Ectodermal cell (in vitro differentiated cells): ENCODE measurements around the gene CEBPZ.
"Not testable (repeated sequence)": the region's sequence is repeated elsewhere in the genome, so short reads cannot be mapped to it uniquely, and the experiment has no call there.

Experiments
- H3K27ac ChIP-seq: 2 replicates; pipeline ENCODE4 v1.7.0; 2013; ENCODE audit warnings: mild to moderate bottlenecking, low read depth, low read length; ENCODE audit not compliant: insufficient read depth, poor library complexity, severe bottlenecking
- H3K27me3 ChIP-seq: 2 replicates; pipeline ENCODE4 v1.7.0; 2013; ENCODE audit warnings: mild to moderate bottlenecking, low read length; ENCODE audit not compliant: insufficient read depth, control insufficient read depth, poor library complexity, severe bottlenecking
- H3K36me3 ChIP-seq: one replicate; pipeline ENCODE4 v1.7.0; 2013; ENCODE audit warnings: low read length; ENCODE audit not compliant: control insufficient read depth, insufficient read depth
- H3K4me1 ChIP-seq: one replicate; pipeline ENCODE4 v1.7.0; 2013; ENCODE audit warnings: low read length; ENCODE audit not compliant: control insufficient read depth, insufficient read depth
- H3K4me3 ChIP-seq: 2 replicates; pipeline ENCODE4 v1.7.0; 2013; ENCODE audit warnings: low read depth, low read length, control low read depth; ENCODE audit not compliant: insufficient read depth
- H3K9me3 ChIP-seq: 2 replicates; pipeline ENCODE4 v1.7.0; 2013; ENCODE audit warnings: mild to moderate bottlenecking, low read length, moderate library complexity; ENCODE audit not compliant: control insufficient read depth
- WGBS, 2 experiments: methylation state at CpG; one replicate each; pipeline ENCODE4 v1.1.7; 2013; ENCODE audit warnings: missing lambda C conversion rate in 2 of 2; 5-methylcytosine and 5-hydroxymethylcytosine counted together

The CEBPZ gene

DNA sequence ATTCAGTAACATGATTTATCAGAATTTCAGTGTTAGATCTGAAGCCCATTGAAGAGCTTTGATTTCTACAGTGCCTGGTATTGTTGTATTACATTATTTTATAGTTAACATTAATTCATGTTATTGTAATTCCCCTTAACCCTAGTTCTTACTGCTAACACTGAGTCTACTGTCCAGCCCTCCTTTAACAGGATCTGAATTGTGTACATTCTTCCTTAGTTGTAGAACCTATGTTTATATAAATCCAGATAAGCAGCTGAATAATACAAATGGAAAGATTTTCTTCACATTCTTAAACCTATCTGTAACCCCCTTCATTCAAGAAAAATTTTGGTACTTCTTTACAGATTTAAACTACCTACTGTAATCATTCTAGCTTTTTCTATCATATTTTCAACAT, 14.8 kb upstream of the CEBPZ start:
- H3K4me3 ChIP-seq: no peak overlapping the region
- H3K9me3 ChIP-seq: no peaks in the 10 kb centered on the region
- H3K27me3 ChIP-seq: no peaks in the 10 kb centered on the region
- no peak overlapping the region for H3K27ac ChIP-seq
- H3K4me1 ChIP-seq: no peaks in the 10 kb centered on the region
- peaks cover 20% of the 10 kb centered on the region for H3K36me3 ChIP-seq

DNA sequence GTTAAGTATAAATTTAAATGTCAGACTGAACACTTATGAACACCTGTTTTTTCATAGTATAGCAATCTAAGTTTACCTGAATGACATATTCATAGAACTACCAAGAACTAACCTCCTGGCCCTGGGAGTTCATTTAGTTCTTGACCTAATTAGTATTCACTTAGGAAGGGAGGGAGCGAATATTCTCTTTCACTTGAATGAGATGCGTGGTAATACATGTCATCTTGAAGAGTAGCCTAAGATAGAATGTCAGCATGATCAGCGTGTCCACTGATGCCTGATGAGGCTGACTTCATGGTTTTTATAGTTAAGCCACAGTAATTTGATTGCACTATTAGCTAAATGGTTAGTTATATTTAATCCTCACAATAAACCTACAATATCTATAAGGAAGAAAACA, 13.4 kb upstream of the CEBPZ start:
- H3K4me3 ChIP-seq: no peak overlapping the region
- no peaks in the 10 kb centered on the region for H3K4me1 ChIP-seq
- WGBS, 2 experiments: 91 to 95% methylated on average over 3 of the region's 3 CpGs
- no peak overlapping the region for H3K27ac ChIP-seq
- H3K27me3 ChIP-seq: no peaks in the 10 kb centered on the region
- no peaks in the 10 kb centered on the region for H3K9me3 ChIP-seq
- H3K36me3 ChIP-seq: peaks cover 19% of the 10 kb centered on the region

GRCh38 chr2:37244017-37244416, 12.6 kb upstream of the CEBPZ start:
- Histone ChIP-seq H3K9me3 (no peaks in the 10 kb centered on the region), H3K27ac (no peak overlapping the region), H3K27me3 (no peaks in the 10 kb centered on the region), H3K4me1 (no peaks in the 10 kb centered on the region), H3K4me3 (no peak overlapping the region), H3K36me3 (peaks cover 19% of the 10 kb centered on the region)
- 93 to 98% methylated on average over 3 to 4 of the region's 4 CpGs for WGBS, 2 experiments

DNA sequence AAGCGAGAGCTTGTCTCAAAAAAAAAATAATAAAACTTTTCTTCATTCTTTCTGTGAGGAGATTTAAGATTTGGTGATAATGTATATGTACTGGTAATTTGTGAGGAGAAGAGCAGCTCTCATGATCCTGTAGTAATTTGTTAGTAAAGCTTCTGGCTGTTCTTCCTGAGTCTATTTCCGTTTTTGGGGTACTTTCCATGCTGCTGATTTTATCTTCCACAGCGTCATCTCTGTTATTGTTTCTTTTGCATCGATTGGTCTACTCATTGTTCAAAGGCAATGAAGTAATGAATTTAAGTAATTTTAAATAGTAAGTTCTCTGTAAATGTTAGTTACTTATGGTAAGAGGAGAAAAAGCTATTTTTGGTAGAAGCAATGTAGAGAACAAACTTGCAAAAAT, 12.0 kb upstream of the CEBPZ start:
- H3K27ac ChIP-seq: no peak overlapping the region

GRCh38 chr2:37232131-37232933, 936 bp upstream of the CEBPZ start:
- Histone ChIP-seq H3K36me3 (peaks cover 8% of the 10 kb centered on the region), H3K4me1 (no peaks in the 10 kb centered on the region), H3K4me3 (peak overlapping the region; percentile 95), H3K27ac (no peak overlapping the region), H3K27me3 (no peaks in the 10 kb centered on the region), H3K9me3 (no peaks in the 10 kb centered on the region)
- 13 to 15% methylated on average over 18 of the region's 18 CpGs for WGBS, 2 experiments

More for the DNA sequence above, 12.0 kb upstream of the CEBPZ start:
- WGBS, 2 experiments: 99% methylated on average over 4 of the region's 4 CpGs
- Histone ChIP-seq H3K4me3 (no peak overlapping the region), H3K9me3 (no peaks in the 10 kb centered on the region), H3K27me3 (no peaks in the 10 kb centered on the region), H3K36me3 (peaks cover 19% of the 10 kb centered on the region), H3K4me1 (no peaks in the 10 kb centered on the region)

DNA sequence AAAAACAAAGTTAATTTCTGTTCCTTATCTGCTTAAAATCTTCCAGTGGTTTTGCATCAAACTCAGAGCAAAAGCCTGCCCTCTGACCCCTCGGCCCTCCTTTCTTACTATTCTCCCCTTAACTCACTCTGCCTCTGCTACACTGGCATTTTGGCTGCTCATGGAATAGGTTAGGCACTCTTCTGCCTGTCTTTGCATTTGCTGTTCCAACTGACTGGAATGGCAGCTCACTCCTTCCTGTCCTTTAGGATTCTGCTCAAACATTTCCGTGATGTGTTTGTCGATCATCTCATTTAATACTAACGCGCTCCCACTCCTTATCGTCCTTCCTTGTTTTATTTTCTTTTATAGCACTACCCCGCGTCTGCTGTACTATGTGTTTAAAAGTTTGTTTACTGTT, 815 bp downstream of the CEBPZ start:
- 1 to 2% methylated on average over 4 to 6 of the region's 8 CpGs for WGBS, 2 experiments
- no peak overlapping the region for H3K27ac ChIP-seq

GRCh38 chr2:37228788-37229187, 2.6 kb downstream of the CEBPZ start:
- no peak overlapping the region for H3K27ac ChIP-seq
- H3K4me1 ChIP-seq: no peaks in the 10 kb centered on the region
- H3K36me3 ChIP-seq: peaks cover 8% of the 10 kb centered on the region
- no peak overlapping the region for H3K4me3 ChIP-seq
- no peaks in the 10 kb centered on the region for H3K9me3 ChIP-seq
- WGBS, 2 experiments: 89 to 100% methylated on average over 3 of the region's 3 CpGs
- H3K27me3 ChIP-seq: no peaks in the 10 kb centered on the region

More for the DNA sequence above, 815 bp downstream of the CEBPZ start:
- no peaks in the 10 kb centered on the region for H3K9me3 ChIP-seq
- no peaks in the 10 kb centered on the region for H3K4me1 ChIP-seq
- peak overlapping the region; percentile 95 for H3K4me3 ChIP-seq
- H3K27me3 ChIP-seq: no peaks in the 10 kb centered on the region
- peaks cover 8% of the 10 kb centered on the region for H3K36me3 ChIP-seq

GRCh38 chr2:37226863-37227262, 4.5 kb downstream of the CEBPZ start:
- H3K36me3 ChIP-seq: peaks cover 11% of the 10 kb centered on the region
- no peaks in the 10 kb centered on the region for H3K27me3 ChIP-seq
- no peaks in the 10 kb centered on the region for H3K4me1 ChIP-seq
- 44 to 65% methylated on average over 3 to 4 of the region's 4 CpGs for WGBS, 2 experiments
- H3K9me3 ChIP-seq: no peaks in the 10 kb centered on the region
- no peak overlapping the region for H3K27ac ChIP-seq
- no peak overlapping the region for H3K4me3 ChIP-seq

DNA sequence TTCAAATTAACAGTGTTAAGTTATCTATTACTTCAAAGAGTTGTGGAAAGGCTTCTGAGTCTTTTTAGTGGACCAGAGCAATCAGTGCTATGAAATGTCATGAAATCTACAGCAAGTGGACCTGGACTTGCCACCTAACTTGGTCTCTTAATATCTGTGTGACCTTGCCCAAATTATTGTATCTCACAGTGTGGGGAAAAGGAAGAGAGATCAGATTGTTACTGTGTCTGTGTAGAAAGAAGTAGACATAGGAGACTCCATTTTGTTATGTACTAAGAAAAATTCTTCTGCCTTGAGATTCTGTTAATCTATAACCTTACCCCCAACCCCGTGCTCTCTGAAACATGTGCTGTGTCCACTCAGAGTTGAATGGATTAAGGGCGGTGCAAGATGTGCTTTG, 6.3 kb downstream of the CEBPZ start:
- H3K27me3 ChIP-seq, H3K9me3 ChIP-seq, H3K27ac ChIP-seq, H3K4me1 ChIP-seq, H3K4me3 ChIP-seq: not testable (repeated sequence)
- WGBS, 2 experiments: no CpG with 5 or more reads among the region's 2 CpGs
- peaks cover 20% of the 10 kb centered on the region for H3K36me3 ChIP-seq

- Histone ChIP-seq H3K27me3 (no peaks in the 10 kb centered on the region), H3K27ac (no peak overlapping the region), H3K9me3 (no peaks in the 10 kb centered on the region), H3K36me3 (peaks cover 20% of the 10 kb centered on the region), H3K4me1 (no peaks in the 10 kb centered on the region), H3K4me3 (no peak overlapping the region)
- WGBS, 2 experiments: 87 to 91% methylated on average over 1 of the region's 1 CpG
These were observed 7.3 kb downstream of the CEBPZ start for GRCh38 chr2:37224063-37224462.
